Ovary (tissue), 9 donors: ENCODE results near the gene PAQR8. TPM values are rescaled to one million over a fixed set of nuclear protein-coding genes. Genes with fewer than 3 reads are reported as not detected.

Source experiments
- DNase-seq, 5 donors: peaks; one replicate each; pipeline ENCODE4 v3.0.0-alpha.2; 2019 to 2020
- H3K27ac ChIP-seq, 2 donors: fragments of 200-600 bp; one replicate each; pipeline versions ENCODE4 v1.5.1 to v1.8.0; 2019 to 2022
- H3K27me3 ChIP-seq: fragments of 200-600 bp; one replicate; pipeline ENCODE4 v1.8.0; 2022
- H3K36me3 ChIP-seq: fragments of 200-600 bp; sonication (generic); one replicate; pipeline ENCODE4 v1.5.1; 2019
- H3K4me1 ChIP-seq: one replicate; pipeline ENCODE4 v1.8.1; 2013; ENCODE audit warnings: mild to moderate bottlenecking, moderate library complexity; ENCODE audit not compliant: insufficient read depth
- H3K4me3 ChIP-seq: fragments of 200-600 bp; sonication (generic); one replicate; pipeline ENCODE4 v1.5.1; 2017
- H3K9me3 ChIP-seq, 2 donors: fragments of 200-600 bp in 1 of 2; sonication (generic) in 1 of 2; one replicate each; pipeline versions ENCODE4 v1.5.1 to v1.8.1; 2013 to 2019; ENCODE audit warnings: mild to moderate bottlenecking in 1 of 2, moderate library complexity in 1 of 2
- EP300 ChIP-seq: sonication (generic); formaldehyde crosslinking; IDR thresholded peaks from one replicate; pipeline ENCODE4 v1.6.1; 2017; ENCODE audit warnings: antibody characterized with exemption
- POLR2A ChIP-seq: fragments of 450-650 bp; IDR thresholded peaks from one replicate; pipeline ENCODE4 v1.6.1; 2017; ENCODE audit warnings: antibody characterized with exemption, mild to moderate bottlenecking, moderate library complexity
- WGBS, 3 donors: extraction: QIAGEN DNeasy Blood & Tissue Kit in 1 of 3; methylation state at CpG; one replicate each; pipeline versions ENCODE4 v1.1.5 to v1.1.7; 2013 to 2017; 5-methylcytosine and 5-hydroxymethylcytosine counted together
- intact Hi-C, 4 donors: fragments of 100-400 bp; cut with DNase I; formaldehyde crosslinking; loops; one replicate each; pipeline versions ENCODE4 v1.11.0 to v1.15.1; 2022 to 2023
- polyA plus RNA-seq, 2 donors: library from polyadenylated mRNA; stranded (reverse); fragments of 200-250 nt in 1 of 2; fragments of 350-450 nt in 1 of 2; fragmentation: Illumina TruSeq in 1 of 2; extraction: RNeasy Lipid Tissue Mini Kit (QIAGEN cat#74804) in 1 of 2; gene quantifications; one replicate each; pipeline ENCODE4 v1.2.3, GENCODE V29; 2013 to 2014
- total RNA-seq, 7 donors: library from RNA; depleted of rRNA in 2 of 7; stranded (reverse); fragments of >200 nt in 2 of 7; fragmentation: NEBNext Ultra II Directional in 3 of 7; extraction: Animal tissue kit (Norgen Biotek cat#: 25700) in 3 of 7; gene quantifications; one replicate each; pipeline versions ENCODE4 v1.1.0 to v1.2.4, GENCODE V29; 2016 to 2023
- TF ChIP-seq, protein P1 (sequence below), 3 donors: fragments of 450-650 bp in 2 of 3; fragments of 200-600 bp in 1 of 3; IDR thresholded peaks; one replicate each; pipeline versions ENCODE4 v1.5.1 to v1.8.0; 2016 to 2022; ENCODE audit warnings: antibody characterized with exemption in 3 of 3, mild to moderate bottlenecking in 1 of 3
- donor health status: DM: no; HTN: no; CAD: no; lungs with moderate emphysema.
- donor health status: DM: no; HTN: no; CAD: no.
- donor health status: Bipolar disorder and iron deficiency.
- donor health status: DM: yes; HTN: yes; CAD: no.
- donor health status: DM: no; HTN: no; CAD: no.
- donor health status: DM: yes; HTN: yes; CAD: no.

Gene PAQR8
- total and polyA plus RNA-seq, 9 donors: 13.2 to 33.6 (median 24.0) TPM

DNA sequence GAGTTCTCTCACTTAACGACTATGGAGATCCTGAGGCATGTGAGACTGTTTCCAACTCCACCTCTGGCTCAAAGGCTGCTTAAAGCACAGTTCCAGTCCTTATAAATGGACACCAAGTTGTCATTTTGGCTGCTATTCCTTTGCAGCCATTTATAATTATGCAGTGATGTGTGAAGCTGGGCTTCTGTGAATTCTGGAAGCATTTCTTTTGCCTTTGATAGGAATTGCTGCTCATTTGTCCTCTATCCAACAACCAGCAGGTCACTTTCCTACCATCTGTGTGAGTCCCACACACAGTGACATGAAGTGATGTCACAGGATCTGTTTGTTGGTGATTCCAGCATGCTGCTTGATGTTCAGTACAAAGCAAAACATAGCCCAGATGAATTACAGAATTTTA is 29.6 kb downstream of the PAQR8 start:
- intact Hi-C loops: loop anchor here in 1 of 4 donors (10.0 kb wide), 1 partner anchor 107 kb away; the partner anchor contains the start of gene MCM3
- WGBS, 3 donors: 78 to 89% (median 87%) methylated on average over 1 of the region's 1 CpG
- TF ChIP-seq EP300 (no peak), POLR2A (no peak)
- TF ChIP-seq, protein P1, sequence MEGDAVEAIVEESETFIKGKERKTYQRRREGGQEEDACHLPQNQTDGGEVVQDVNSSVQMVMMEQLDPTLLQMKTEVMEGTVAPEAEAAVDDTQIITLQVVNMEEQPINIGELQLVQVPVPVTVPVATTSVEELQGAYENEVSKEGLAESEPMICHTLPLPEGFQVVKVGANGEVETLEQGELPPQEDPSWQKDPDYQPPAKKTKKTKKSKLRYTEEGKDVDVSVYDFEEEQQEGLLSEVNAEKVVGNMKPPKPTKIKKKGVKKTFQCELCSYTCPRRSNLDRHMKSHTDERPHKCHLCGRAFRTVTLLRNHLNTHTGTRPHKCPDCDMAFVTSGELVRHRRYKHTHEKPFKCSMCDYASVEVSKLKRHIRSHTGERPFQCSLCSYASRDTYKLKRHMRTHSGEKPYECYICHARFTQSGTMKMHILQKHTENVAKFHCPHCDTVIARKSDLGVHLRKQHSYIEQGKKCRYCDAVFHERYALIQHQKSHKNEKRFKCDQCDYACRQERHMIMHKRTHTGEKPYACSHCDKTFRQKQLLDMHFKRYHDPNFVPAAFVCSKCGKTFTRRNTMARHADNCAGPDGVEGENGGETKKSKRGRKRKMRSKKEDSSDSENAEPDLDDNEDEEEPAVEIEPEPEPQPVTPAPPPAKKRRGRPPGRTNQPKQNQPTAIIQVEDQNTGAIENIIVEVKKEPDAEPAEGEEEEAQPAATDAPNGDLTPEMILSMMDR (IDR thresholded peaks at IDR 0.05): no peak
- Histone ChIP-seq H3K4me3 (no peak overlapping the region), H3K27me3 (no peaks in the 10 kb centered on the region), H3K9me3 (no peaks in the 10 kb centered on the region), H3K4me1 (no peaks in the 10 kb centered on the region), H3K27ac (no peak overlapping the region), H3K36me3 (no peaks in the 10 kb centered on the region)
- no peak for DNase-seq

DNA sequence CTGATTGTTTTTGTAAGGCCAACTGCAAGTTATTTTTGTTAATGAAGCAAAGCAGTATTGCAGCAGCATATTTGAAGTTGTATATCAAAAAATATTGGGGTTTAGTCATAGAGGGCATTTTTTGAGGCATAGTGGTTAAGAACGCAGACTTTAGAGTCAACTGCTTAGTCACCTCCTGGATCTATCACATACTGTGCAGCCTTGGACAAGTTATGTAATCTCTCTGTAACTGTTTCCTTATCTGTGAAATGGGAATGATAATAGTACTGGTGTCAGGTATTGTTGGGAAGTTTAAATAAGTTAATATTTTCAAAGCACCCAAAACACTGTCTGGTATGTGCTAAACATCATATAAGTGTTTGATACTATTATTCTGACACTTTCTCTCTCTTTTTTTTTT is 31.0 kb downstream of the PAQR8 start:
- TF ChIP-seq POLR2A: no peak
- TF ChIP-seq EP300: no peak
- TF ChIP-seq, protein P1 (IDR thresholded peaks at IDR 0.05): no peak
- no peaks in the 10 kb centered on the region for H3K36me3 ChIP-seq
- H3K4me1 ChIP-seq: no peaks in the 10 kb centered on the region
- no peak overlapping the region for H3K27ac ChIP-seq
- DNase-seq: no peak
- intact Hi-C loops: loop anchor here in 1 of 4 donors (10.0 kb wide), 1 partner anchor 108 kb away; the partner anchor contains the start of gene MCM3
- 43 to 61% (median 58%) methylated on average over 1 of the region's 1 CpG for WGBS, 3 donors
- H3K4me3 ChIP-seq: no peak overlapping the region
- H3K9me3 ChIP-seq: no peaks in the 10 kb centered on the region
- no peaks in the 10 kb centered on the region for H3K27me3 ChIP-seq

DNA sequence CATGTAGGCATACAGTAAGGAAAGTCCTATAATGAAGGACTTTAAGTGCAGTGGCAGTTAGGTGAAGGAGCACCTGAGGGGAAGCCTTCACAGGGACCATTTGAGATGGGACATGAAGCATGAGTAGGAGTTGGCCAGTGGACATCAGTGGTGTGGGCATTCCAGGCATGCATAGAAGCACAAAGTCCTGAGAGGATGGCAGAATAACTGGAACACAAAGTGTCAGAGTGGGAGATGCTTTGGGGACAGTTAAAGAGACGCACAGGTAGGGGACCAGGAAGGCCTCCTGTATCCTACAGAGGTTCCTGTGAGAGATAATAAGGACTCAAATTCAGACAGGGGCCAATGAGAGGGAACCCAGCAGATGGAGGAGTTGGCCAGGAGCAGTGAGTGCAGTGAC is 31.8 kb downstream of the PAQR8 start:
- H3K27ac ChIP-seq: no peak overlapping the region
- intact Hi-C loops: loop anchor here in 1 of 4 donors (10.0 kb wide), 1 partner anchor 109 kb away; the partner anchor contains the start of gene MCM3
- TF ChIP-seq, protein P1 (IDR thresholded peaks at IDR 0.05): no peak
- no peak for TF ChIP-seq EP300
- no peak for TF ChIP-seq POLR2A
- no peaks in the 10 kb centered on the region for H3K4me1 ChIP-seq
- H3K36me3 ChIP-seq: no peaks in the 10 kb centered on the region
- no peak for DNase-seq
- no peaks in the 10 kb centered on the region for H3K27me3 ChIP-seq
- H3K9me3 ChIP-seq: no peaks in the 10 kb centered on the region
- H3K4me3 ChIP-seq: no peak overlapping the region
- 94 to 100% (median 97%) methylated on average over 1 of the region's 1 CpG for WGBS, 3 donors

DNA sequence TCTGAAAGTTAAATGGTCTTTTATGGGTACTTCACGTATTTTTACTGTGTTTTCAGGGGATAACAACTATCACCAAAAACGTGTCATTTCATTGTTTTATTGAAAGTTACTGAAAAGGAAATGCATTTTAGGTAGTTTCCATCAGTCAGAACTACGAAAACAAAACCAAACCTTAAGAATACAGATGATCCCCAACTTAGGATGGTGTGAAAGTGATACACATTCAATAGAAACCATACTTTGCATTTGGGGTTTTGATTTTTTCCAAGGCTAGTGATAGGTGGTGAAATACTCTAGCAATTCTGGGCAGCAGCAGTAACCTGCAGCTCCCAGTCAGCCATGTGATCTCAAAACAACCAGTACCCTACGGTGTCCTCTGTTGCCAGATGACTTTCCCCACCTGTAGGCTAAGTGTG is 32.3 kb downstream of the PAQR8 start:
- H3K4me1 ChIP-seq: no peaks in the 10 kb centered on the region
- no peaks in the 10 kb centered on the region for H3K27me3 ChIP-seq
- 79 to 84% (median 83%) methylated on average over 4 of the region's 4 CpGs for WGBS, 3 donors
- TF ChIP-seq EP300 (no peak), POLR2A (no peak)
- TF ChIP-seq, protein P1 (IDR thresholded peaks at IDR 0.05): no peak
- H3K27ac ChIP-seq: no peak overlapping the region
- H3K4me3 ChIP-seq: no peak overlapping the region
- H3K36me3 ChIP-seq: no peaks in the 10 kb centered on the region
- DNase-seq: no peak
- intact Hi-C loops: loop anchor here in 1 of 4 donors (10.0 kb wide), 1 partner anchor 109 kb away; the partner anchor contains the start of gene MCM3
- no peaks in the 10 kb centered on the region for H3K9me3 ChIP-seq
